ENCODE results near the gene ZNF446.
"Not testable (repeated sequence)": the region's sequence is repeated elsewhere in the genome, so short reads cannot be mapped to it uniquely, and the experiment has no call there.

The ZNF446 gene

GRCh38 chr19:58482372-58482771, 6.2 kb downstream of the ZNF446 start:
- Histone ChIP-seq H3K9ac (ENCODE audit: low read length) (no peak overlapping the region), H3K9me3 (ENCODE audit: control insufficient read depth, low read depth, low read length) (no peaks in the 10 kb centered on the region), H3K27ac (ENCODE audit: low read length) (no peak overlapping the region), H3K27me3 (ENCODE audit: control insufficient read depth, insufficient read depth, low read length) (no peaks in the 10 kb centered on the region), H3K4me1 (ENCODE audit: control insufficient read depth, low read depth, low read length) (no peaks in the 10 kb centered on the region), H3K4me3 (ENCODE audit: low read length) (no peak overlapping the region), H3K36me3 (ENCODE audit: control insufficient read depth, low read depth, low read length) (no peaks in the 10 kb centered on the region)

DNA sequence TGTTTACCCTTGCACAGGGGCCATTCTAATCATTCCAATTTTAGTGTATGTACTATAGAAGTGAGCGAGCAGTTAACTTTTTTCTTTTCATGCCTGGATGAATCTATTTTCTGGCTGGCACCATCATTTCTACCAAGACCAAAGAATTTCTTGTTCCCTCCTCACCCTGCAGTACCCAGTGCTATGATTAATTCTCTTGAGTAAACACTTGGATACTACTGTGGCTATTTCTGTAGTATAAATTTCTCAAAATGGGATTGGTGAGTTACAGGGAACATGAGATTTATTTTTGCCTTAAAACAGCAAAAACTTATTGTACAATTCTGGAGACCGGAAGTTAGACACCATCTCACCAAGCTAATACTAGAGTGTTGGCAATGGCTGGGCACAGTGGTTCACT, 7.6 kb downstream of the ZNF446 start:
- Histone ChIP-seq H3K9me3 (ENCODE audit: control insufficient read depth, low read depth, low read length) (no peaks in the 10 kb centered on the region), H3K27me3 (ENCODE audit: control insufficient read depth, insufficient read depth, low read length) (no peaks in the 10 kb centered on the region), H3K9ac (ENCODE audit: low read length) (no peak overlapping the region), H3K4me1 (ENCODE audit: control insufficient read depth, low read depth, low read length) (no peaks in the 10 kb centered on the region), H3K36me3 (ENCODE audit: control insufficient read depth, low read depth, low read length) (no peaks in the 10 kb centered on the region), H3K4me3 (ENCODE audit: low read length) (no peak overlapping the region), H3K27ac (ENCODE audit: low read length) (no peak overlapping the region)

DNA sequence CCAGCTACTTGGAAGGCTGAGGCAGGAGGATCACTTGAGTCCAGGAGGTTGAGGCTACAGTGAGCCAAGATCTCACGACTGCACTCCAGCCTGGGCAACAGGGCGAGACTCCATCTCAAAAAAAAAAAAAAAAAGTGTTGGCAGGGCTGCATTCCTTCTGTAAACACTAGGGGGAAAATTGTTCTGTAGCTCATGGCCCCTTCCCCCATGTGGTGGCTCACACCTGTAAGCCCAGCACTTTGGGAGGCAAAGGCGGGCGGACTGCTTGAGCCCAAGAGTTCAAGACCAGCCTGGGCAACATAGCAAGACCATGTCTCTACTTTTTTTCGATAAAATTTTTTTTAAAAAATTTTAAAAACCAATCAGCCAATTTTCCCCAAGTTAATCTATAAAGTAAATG, 8.2 kb downstream of the ZNF446 start:
- H3K4me1 ChIP-seq (ENCODE audit: control insufficient read depth, low read depth, low read length); H3K9me3 ChIP-seq (ENCODE audit: control insufficient read depth, low read depth, low read length); H3K27ac ChIP-seq (ENCODE audit: low read length); H3K9ac ChIP-seq (ENCODE audit: low read length); H3K27me3 ChIP-seq (ENCODE audit: control insufficient read depth, insufficient read depth, low read length); H3K4me3 ChIP-seq (ENCODE audit: low read length); H3K36me3 ChIP-seq (ENCODE audit: control insufficient read depth, low read depth, low read length): not testable (repeated sequence)

GRCh38 chr19:58491393-58491792, 15.2 kb downstream of the ZNF446 start:
- no peaks in the 10 kb centered on the region for H3K27me3 ChIP-seq (ENCODE audit: control insufficient read depth, insufficient read depth, low read length)
- no peak overlapping the region for H3K4me3 ChIP-seq (ENCODE audit: low read length)
- no peaks in the 10 kb centered on the region for H3K9me3 ChIP-seq (ENCODE audit: control insufficient read depth, low read depth, low read length)
- no peaks in the 10 kb centered on the region for H3K36me3 ChIP-seq (ENCODE audit: control insufficient read depth, low read depth, low read length)
- no peak overlapping the region for H3K27ac ChIP-seq (ENCODE audit: low read length)
- no peaks in the 10 kb centered on the region for H3K4me1 ChIP-seq (ENCODE audit: control insufficient read depth, low read depth, low read length)
- no peak overlapping the region for H3K9ac ChIP-seq (ENCODE audit: low read length)

DNA sequence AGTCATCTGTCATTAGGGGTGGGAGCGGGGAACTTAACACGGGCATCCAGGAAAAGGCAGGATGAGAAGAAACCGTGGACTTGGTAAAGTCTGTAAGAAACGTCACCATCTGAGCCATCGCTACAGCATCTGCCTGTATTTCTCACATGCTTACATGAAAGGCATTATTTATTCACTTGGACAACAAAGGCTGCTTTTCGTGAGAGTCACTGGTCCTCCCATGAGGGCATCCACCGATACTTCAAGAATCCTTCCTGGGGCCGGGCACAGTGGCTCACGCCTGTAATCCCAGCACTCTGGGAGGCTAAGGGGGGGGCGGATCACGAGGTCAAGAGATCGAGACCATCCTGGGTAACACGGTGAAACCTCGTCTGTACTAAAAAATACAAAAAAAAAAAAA, 16.1 kb downstream of the ZNF446 start:
- no peaks in the 10 kb centered on the region for H3K4me1 ChIP-seq (ENCODE audit: control insufficient read depth, low read depth, low read length)
- no peak overlapping the region for H3K27ac ChIP-seq (ENCODE audit: low read length)
- no peak overlapping the region for H3K9ac ChIP-seq (ENCODE audit: low read length)
- H3K4me3 ChIP-seq (ENCODE audit: low read length) = no peak overlapping the region
- H3K9me3 ChIP-seq (ENCODE audit: control insufficient read depth, low read depth, low read length) = no peaks in the 10 kb centered on the region
- no peaks in the 10 kb centered on the region for H3K27me3 ChIP-seq (ENCODE audit: control insufficient read depth, insufficient read depth, low read length)
- no peaks in the 10 kb centered on the region for H3K36me3 ChIP-seq (ENCODE audit: control insufficient read depth, low read depth, low read length)

DNA sequence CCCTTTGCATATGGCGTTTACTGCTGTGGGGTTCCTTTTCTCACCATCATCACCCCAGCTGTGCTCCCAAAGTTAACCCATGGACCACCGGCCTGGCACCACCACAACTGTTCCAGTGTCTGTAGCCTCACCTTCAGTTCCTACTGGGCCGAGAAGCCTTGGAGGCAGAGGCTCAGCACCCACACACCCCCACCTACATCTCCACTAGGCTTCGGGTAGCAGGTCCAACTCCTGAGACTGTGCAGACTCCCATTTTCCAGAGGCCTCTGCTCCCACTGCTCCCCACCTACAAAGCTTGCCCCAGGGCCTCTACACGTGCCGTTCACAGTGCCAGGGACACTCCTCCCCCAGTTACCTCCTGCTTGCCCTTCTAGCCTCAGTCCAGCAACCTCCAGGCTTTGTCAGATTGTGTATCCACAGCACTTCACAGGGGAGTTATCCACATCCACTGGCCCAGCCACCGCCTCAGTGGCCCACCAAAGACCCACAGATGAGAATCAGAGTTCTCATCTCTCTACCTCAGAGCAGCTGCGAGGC, 21.6 kb downstream of the ZNF446 start:
- no peaks in the 10 kb centered on the region for H3K27me3 ChIP-seq (ENCODE audit: control insufficient read depth, insufficient read depth, low read length)
- H3K4me3 ChIP-seq (ENCODE audit: low read length) = no peak overlapping the region
- H3K36me3 ChIP-seq (ENCODE audit: control insufficient read depth, low read depth, low read length) = no peaks in the 10 kb centered on the region
- no peak overlapping the region for H3K9ac ChIP-seq (ENCODE audit: low read length)
- H3K4me1 ChIP-seq (ENCODE audit: control insufficient read depth, low read depth, low read length) = no peaks in the 10 kb centered on the region
- H3K27ac ChIP-seq (ENCODE audit: low read length) = no peak overlapping the region
- H3K9me3 ChIP-seq (ENCODE audit: control insufficient read depth, low read depth, low read length) = no peaks in the 10 kb centered on the region

GRCh38 chr19:58498316-58499020, 22.3 kb downstream of the ZNF446 start:
- no peaks in the 10 kb centered on the region for H3K9me3 ChIP-seq (ENCODE audit: control insufficient read depth, low read depth, low read length)
- H3K4me3 ChIP-seq (ENCODE audit: low read length) = peak overlapping the region; percentile 93
- H3K9ac ChIP-seq (ENCODE audit: low read length) = peak overlapping the region; percentile 61
- H3K4me1 ChIP-seq (ENCODE audit: control insufficient read depth, low read depth, low read length) = no peaks in the 10 kb centered on the region
- H3K36me3 ChIP-seq (ENCODE audit: control insufficient read depth, low read depth, low read length) = no peaks in the 10 kb centered on the region
- no peaks in the 10 kb centered on the region for H3K27me3 ChIP-seq (ENCODE audit: control insufficient read depth, insufficient read depth, low read length)
- H3K27ac ChIP-seq (ENCODE audit: low read length) = no peak overlapping the region

DNA sequence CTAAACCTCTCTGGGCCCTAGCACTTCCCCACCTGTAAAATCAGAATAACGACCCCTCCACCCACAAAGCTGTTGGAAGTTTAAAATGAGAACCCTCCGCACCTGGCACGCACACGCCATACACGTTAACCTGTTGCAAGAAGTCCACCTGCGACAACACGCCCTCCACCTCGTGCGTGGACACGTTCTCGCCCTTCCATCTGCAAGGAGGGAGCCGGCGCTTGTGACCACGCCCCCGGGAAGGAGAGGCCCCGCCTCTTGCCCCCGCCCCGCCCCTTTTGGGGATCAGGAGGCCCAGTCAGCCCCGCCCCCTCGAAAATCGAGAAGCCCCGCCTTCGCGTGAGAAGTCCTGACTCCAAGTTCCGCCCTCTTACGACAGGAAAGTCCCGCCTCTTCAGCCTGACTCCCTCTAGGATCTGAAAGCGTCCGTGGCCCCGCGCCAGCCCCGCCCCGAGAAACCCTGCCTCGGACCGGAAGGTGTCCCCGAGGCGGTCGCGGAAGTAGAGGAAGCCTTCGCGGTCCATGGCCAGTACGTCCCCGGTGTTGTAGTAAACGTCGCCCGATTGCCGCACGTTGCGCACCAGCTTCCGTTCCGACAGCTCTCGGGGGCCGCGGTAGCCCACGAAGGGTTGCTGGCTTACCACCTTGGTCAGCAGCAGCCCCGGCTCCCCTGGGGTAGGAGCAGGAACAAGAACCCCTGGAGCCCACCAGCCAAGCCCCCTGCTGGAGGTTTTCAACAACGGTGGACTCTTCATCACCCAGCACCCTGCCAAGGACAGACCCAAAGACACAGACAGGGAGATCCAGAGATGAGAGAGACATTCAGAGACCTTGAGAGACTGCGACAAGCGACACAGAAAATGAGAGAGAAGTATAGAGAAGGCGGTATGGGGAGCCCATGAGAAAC, 23.1 kb downstream of the ZNF446 start:
- H3K9me3 ChIP-seq (ENCODE audit: control insufficient read depth, low read depth, low read length) = no peaks in the 10 kb centered on the region
- H3K27me3 ChIP-seq (ENCODE audit: control insufficient read depth, insufficient read depth, low read length) = no peaks in the 10 kb centered on the region
- H3K4me1 ChIP-seq (ENCODE audit: control insufficient read depth, low read depth, low read length) = no peaks in the 10 kb centered on the region
- peak overlapping the region; percentile 93 for H3K4me3 ChIP-seq (ENCODE audit: low read length)
- peak overlapping the region; percentile 61 for H3K9ac ChIP-seq (ENCODE audit: low read length)
- no peaks in the 10 kb centered on the region for H3K36me3 ChIP-seq (ENCODE audit: control insufficient read depth, low read depth, low read length)
- H3K27ac ChIP-seq (ENCODE audit: low read length) = no peak overlapping the region

- Histone ChIP-seq H3K9me3 (ENCODE audit: control insufficient read depth, low read depth, low read length) (no peaks in the 10 kb centered on the region), H3K9ac (ENCODE audit: low read length) (no peak overlapping the region), H3K36me3 (ENCODE audit: control insufficient read depth, low read depth, low read length) (no peaks in the 10 kb centered on the region), H3K27me3 (ENCODE audit: control insufficient read depth, insufficient read depth, low read length) (no peaks in the 10 kb centered on the region), H3K4me1 (ENCODE audit: control insufficient read depth, low read depth, low read length) (no peaks in the 10 kb centered on the region), H3K27ac (ENCODE audit: low read length) (no peak overlapping the region), H3K4me3 (ENCODE audit: low read length) (peak overlapping the region; percentile 93)
Measured at GRCh38 chr19:58500242-58500641, 24.1 kb downstream of the ZNF446 start.

- not testable (repeated sequence) for H3K36me3 ChIP-seq (ENCODE audit: control insufficient read depth, low read depth, low read length); H3K27ac ChIP-seq (ENCODE audit: low read length); H3K4me3 ChIP-seq (ENCODE audit: low read length); H3K9me3 ChIP-seq (ENCODE audit: control insufficient read depth, low read depth, low read length); H3K9ac ChIP-seq (ENCODE audit: low read length); H3K27me3 ChIP-seq (ENCODE audit: control insufficient read depth, insufficient read depth, low read length); H3K4me1 ChIP-seq (ENCODE audit: control insufficient read depth, low read depth, low read length)
Measured at GRCh38 chr19:58507602-58508223, 31.6 kb downstream of the ZNF446 start.

DNA sequence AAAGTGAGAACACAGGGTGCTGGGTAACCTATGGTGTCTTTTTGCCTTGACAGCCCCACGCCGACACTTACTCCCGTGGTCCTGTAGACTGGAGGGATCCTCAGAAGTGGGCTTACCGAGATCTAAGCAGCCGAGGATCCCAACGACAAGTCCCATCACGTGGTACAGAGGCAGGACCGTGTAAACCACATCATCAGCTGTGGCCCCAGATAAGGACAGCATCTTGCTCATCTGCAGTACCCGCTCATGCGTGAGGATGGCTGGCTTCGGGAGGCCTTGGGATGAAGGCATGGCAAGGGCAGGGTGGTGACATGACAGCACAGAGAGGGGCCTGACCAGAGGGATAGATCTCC, 33.6 kb downstream of the ZNF446 start:
- peaks cover 4% of the 10 kb centered on the region for H3K4me1 ChIP-seq (ENCODE audit: control insufficient read depth, low read depth, low read length)
- H3K9me3 ChIP-seq (ENCODE audit: control insufficient read depth, low read depth, low read length) = no peaks in the 10 kb centered on the region
- no peaks in the 10 kb centered on the region for H3K27me3 ChIP-seq (ENCODE audit: control insufficient read depth, insufficient read depth, low read length)
- no peaks in the 10 kb centered on the region for H3K36me3 ChIP-seq (ENCODE audit: control insufficient read depth, low read depth, low read length)
- no peak overlapping the region for H3K9ac ChIP-seq (ENCODE audit: low read length)
- no peak overlapping the region for H3K27ac ChIP-seq (ENCODE audit: low read length)
- no peak overlapping the region for H3K4me3 ChIP-seq (ENCODE audit: low read length)
